ENCODE measurements around the gene EML2.

The EML2 gene

DNA sequence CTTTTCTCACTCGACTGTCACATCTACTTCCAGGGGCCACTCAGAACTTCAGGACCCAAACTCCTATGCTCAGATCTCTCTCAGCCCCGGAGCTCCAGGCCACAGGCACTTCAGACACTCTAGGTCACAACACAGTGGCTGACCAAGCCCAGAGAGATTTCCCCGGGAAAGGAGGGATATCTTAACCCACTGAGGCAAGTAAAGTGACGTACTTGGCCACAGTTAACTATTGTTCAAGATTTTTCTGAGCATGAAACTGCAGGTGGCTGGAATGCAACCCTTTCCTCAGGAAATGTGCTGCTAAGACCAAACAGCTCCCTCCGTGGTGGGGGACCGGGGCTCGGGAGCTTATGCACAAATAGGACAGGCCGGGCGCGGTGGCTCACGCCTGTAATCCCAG, 78.5 kb downstream of the EML2 start:
- DNase-seq (ENCODE audit: low read depth, low spot score) = no peak
- ChIA-PET POLR2A (no interaction called here), CTCF (interaction anchor here (0.9 to 2.9 kb wide), 6 partner anchors 9 to 75 kb away, joined by 3 to 9 read pairs (median 4); no protein-coding TSS in a partner anchor)
- H3K4me3 ChIP-seq (ENCODE audit: low read depth, low read length) = no peak overlapping the region
- no peak for TF ChIP-seq CTCF (IDR thresholded peaks at IDR 0.05; ENCODE audit: insufficient read depth, low read length, missing control alignments)

DNA sequence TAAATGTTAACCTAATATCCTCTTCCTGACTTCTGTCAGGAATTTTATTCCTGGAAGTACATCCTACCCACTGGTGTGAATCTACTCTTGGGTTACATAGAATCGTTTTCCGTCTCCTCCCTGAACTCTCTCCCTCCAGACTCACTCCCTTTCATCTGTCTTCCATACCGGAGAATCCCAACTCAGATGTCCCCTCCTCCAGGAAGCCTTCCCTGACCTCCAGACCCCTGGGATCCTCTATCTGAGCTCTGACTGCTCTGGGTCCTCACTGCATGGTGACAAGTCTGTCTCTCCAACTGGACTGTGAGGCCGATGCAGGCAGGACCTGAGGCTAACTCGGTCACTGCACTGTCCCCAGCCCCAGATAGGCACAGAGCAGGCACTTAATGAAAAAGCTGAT, 79.2 kb downstream of the EML2 start:
- CTCF ChIA-PET = interaction anchor here (0.7 to 4.1 kb wide), 9 partner anchors 10 to 86 kb away, joined by 3 to 41 read pairs (median 4); no protein-coding TSS in a partner anchor

More for the DNA sequence above, 79.2 kb downstream of the EML2 start:
- TF ChIP-seq CTCF (IDR thresholded peaks at IDR 0.05; ENCODE audit: insufficient read depth, low read length, missing control alignments) = no peak
- DNase-seq (ENCODE audit: low read depth, low spot score) = no peak
- H3K4me3 ChIP-seq (ENCODE audit: low read depth, low read length) = no peak overlapping the region
- POLR2A ChIA-PET = no interaction called here

Data from AG04449 (cell line).